GM21723 (cell line): Measurements from ENCODE around the gene CEACAM16.

ENCODE experiments used
- ATAC-seq: cut with Tn5 transposase; IDR thresholded peaks from one replicate; pipeline ENCODE4 v1.9.1; 2021; ENCODE audit warnings: mild to moderate bottlenecking, moderate library complexity; ENCODE audit not compliant: unreplicated experiment

Gene CEACAM16

DNA sequence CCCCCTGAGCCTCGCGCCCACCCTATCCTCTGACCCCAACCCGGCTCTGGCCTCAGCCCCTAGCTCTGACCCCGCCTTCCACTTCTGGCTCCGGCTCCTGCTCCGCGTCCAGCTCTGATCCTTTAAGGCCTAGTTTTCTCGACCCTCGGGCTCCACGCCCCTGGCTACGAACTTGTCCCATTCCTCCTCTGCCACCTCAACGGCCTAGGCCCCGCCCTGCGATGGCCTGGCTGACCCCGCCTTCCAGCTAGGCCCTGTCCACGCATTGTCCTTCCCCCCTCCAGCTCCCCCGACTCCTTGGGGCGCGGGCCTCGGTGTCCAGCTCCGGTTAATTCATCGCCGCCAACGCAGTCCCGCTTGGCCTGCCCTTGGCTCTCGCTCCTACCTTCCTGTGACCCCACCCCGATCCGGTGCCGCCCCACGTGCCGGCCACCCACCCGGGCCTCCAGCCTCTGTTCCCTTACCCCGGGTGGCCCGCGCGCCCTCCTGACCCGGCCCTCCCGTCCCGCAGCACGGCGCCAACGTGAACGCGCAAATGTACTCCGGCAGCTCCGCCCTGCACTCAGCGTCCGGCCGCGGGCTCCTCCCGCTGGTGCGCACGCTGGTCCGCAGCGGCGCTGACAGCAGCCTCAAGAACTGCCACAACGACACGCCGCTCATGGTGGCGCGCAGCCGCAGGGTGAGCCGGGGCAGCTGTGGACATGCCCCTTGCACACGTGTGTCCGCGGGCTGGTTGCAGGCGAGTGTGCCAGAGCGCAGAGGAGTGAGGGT, 59.0 kb downstream of the CEACAM16 start:
- ATAC-seq, result no peak

DNA sequence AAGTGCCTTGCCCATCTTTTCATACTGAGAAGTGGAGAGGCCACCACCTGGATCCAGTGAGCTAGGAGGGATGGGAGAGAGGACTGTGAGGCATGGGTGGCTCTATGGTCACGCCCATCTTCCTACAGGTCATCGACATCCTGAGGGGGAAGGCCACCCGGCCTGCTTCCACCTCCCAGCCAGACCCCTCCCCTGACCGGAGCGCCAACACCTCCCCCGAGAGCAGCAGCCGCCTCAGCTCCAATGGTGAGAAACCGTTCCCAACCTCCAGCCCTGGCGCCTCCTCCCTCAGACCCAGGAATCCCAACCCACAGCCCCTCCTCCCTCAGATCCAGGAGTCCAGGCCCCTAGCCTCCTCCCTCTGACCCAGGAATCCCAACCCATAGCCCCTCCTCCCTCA, 59.6 kb downstream of the CEACAM16 start:
- no peak for ATAC-seq

DNA sequence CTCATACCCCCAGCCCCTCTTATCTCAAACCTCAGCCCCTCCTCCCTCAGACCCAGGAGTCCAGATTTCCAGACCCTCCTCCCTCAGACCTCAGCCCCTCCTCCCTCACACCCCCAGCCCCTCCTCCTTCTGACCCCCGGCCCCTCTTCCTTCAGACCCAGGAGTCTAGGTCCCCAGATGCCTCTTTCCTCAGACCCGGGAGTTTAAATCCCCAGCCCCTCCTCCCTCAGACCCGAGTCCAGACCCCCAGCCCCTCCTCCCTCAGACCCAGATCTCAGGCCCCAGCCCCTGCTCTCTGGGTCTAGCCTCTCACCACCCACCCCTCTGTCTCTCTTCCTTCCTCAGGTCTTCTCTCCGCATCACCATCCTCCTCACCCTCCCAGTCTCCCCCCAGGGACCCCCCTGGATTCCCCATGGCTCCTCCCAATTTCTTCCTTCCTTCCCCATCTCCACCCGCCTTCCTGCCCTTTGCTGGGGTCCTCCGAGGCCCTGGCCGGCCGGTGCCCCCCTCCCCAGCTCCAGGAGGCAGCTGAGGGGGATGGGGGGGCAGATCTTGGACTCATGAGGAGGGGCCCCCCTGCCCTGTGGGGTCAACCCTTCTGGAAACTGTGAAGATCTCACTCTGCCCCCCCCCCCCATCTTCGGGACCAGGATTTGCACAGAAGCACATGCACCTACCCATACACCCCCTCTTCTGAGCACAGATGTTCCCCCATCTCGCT, 60.3 kb downstream of the CEACAM16 start:
- ATAC-seq, result no peak
